ENCODE results near the gene LHFPL4.
"Not testable (repeated sequence)": the region's sequence is repeated elsewhere in the genome, so short reads cannot be mapped to it uniquely, and the experiment has no call there.

LHFPL4 gene

DNA sequence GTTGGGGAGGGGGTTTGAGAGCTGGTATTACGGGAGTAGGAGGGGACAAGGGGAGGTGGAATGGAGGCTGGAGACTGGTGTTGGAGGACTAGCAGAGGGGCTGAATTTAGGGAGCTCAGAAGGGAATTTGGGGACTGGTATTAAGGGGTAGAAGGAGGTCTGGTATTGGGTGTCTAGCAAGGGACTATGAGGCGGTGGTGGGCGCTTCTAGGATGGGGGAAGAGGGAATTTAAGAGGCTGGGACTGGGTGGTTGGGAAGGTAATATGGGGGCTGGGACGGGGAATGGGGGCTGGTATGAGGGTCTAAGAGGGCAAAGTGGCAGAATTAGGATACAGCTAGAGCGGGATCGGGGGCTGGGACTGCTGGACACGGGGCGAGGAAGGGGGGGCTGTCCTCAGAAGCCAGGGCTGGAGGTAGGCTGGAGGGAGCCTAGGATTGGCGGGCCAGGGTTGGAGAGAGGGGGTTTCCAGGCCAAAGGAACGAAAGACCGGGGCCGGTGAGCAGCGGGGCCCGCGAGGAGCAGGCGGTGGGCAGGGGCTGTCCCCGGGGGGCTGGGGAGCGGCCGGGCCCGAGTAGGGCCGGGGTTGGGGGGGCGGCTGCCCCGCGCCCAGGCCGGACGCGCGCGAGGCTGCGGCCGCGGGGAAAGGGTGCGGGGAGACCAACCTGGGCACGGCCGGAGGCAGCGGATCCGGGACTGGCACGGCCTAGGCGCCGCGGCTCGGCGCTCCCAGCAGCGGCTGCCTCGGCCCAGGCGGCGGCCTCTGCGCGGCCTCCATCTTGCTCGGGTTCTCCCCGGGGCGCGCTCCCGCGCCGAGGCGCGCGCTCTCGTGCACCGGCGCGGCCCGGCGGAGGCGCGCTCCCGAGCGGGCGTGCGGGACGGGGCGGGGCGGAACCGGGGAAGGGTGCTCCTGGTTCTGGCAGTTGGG, at the start of gene LHFPL4:
Gene LHFPL4 (minus strand): TSS at position 802 of the 927 bp plus-strand sequence. CDS start 1,143 bp downstream, outside the sequence.
- in situ Hi-C loops (cut with HindIII; ENCODE audit: low sequenced_read_pairs) = no loop called here

DNA sequence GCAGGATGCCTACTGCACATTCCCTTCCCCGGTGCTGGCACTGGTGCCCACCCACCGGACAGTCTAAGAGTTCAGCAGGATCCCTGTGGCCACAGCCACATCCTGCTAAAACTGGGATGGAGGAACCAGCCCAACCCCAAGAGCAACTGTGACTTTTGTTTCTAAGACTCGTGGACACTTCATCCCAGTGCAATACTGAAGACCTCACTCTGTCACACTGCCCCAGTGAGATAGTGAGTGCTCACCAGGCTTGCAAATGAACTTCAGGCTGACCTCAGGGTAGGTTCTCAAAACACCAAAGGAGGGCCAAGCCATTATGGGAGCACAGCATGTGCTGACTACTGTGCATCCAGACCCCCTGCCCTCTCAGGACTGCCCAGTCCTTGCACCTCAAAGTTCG, 49.0 kb upstream of the LHFPL4 start:
- in situ Hi-C loops (cut with HindIII; ENCODE audit: low sequenced_read_pairs) = no loop called here

DNA sequence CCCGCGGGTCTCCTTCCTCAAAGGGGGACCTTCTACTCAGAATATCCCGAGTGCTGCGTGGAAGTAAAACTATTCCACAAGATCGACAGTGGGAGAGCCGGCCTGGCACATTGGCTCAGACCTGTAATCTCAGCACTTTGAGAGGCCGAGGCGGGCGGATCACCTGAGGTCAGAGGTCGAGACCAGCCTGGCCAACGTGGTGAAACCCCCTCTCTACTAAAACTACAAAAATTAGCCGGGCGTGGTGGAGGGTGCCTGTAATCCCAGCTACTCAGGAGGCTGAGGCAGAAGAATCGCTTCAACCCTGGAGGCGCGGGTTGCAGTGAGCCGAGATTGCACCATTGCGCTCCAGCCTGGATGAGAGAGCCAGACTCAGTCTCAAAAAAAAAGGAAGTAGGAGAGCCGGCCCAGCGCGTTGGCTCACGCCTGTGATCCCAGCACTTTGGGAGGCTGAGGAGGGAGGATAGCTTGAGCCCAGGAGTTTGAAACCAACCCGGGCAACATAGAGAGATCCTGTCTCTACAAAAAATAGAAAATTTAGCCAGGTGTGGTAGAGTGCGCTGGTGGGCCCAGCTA, 47.5 kb upstream of the LHFPL4 start:
- in situ Hi-C loops (cut with HindIII; ENCODE audit: low sequenced_read_pairs) = not testable (repeated sequence)

DNA sequence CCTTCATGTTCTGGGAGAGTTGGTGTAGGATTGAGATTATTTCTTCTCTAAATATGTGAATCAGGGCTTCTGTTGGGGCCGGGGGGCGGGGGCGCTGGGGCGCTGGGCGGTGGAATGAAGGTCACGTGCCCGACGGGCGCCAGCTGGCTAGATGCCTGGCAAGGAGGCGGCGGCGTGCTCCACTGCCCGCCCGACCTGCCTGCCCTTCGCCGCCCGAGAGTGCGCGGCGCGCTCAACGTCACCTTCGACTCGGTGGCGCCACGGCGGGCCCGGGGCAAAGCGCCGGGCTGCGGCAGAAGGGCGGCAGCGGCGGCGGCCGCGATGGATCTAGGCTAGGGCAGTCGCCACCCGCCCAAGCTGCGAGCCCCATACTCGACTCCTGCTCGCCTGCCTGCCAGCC, 47.0 kb upstream of the LHFPL4 start:
- in situ Hi-C loops (cut with HindIII; ENCODE audit: low sequenced_read_pairs) = no loop called here

DNA sequence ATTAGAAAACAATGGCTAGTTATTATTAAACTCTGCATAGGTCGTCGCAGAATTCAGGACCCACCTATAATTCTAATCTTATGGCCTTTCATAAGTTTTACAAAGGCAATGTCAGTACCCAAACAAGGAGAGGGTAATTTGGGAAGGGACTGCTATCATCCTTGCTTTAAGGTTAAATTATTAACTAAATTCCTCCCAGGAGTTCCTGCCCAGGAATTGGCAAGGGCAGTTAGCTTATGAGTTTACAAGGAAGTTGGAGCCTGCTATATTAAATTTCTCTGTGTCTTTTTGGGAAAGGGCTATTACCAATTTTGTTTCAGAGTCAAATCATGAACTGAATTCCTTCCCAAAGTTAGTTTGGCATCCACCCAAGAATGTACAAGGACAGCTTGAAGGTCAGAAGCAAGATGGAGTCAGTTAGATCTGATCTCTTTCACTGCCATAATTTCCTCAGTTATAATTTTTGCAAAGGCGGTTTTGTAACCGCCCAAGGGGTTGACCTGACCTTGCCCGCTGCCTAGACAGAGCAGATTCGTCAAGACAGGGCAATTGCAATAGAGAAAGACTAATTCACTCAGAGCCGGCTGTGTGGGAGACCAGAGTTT, 45.3 kb upstream of the LHFPL4 start:
- in situ Hi-C loops (cut with HindIII; ENCODE audit: low sequenced_read_pairs) = no loop called here

DNA sequence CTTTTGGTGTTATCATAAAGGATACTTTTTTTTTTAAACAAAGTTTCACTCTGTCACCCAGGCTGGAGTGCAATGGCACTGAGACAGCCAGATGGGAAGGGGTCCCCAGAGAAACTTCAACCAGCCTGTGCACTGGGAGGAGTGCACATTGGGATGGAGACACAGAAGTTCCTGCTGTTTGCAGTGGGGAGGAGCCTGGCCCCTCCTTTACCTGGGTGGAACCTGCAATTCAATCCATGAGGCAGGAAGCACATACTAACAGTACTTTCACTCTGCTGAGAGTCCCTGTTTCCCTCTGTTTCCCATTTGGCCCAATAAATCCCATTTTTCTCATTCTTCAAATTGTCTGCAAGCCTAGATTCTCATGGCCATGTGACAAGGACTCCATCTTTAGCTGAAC, 42.3 kb upstream of the LHFPL4 start:
- in situ Hi-C loops (cut with HindIII; ENCODE audit: low sequenced_read_pairs) = no loop called here

DNA sequence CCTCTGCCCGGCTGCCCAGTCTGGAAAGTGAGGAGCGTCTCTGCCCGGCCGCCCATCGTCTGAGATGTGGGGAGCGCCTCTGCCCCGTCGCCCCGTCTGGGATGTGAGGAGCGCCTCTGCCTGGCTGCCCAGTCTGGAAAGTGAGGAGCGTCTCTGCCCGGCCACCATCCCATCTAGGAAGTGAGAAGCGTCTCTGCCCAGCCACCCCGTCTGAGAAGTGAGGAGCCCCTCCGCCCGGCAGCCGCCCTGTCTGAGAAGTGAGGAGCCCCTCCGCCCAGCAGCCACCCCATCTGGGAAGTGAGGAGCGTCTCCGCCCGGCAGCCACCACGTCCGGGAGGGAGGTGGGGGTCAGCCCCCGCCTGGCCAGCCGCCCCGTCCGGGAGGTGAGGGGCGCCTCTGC, 38.2 kb upstream of the LHFPL4 start:
- in situ Hi-C loops (cut with HindIII; ENCODE audit: low sequenced_read_pairs) = not testable (repeated sequence)

DNA sequence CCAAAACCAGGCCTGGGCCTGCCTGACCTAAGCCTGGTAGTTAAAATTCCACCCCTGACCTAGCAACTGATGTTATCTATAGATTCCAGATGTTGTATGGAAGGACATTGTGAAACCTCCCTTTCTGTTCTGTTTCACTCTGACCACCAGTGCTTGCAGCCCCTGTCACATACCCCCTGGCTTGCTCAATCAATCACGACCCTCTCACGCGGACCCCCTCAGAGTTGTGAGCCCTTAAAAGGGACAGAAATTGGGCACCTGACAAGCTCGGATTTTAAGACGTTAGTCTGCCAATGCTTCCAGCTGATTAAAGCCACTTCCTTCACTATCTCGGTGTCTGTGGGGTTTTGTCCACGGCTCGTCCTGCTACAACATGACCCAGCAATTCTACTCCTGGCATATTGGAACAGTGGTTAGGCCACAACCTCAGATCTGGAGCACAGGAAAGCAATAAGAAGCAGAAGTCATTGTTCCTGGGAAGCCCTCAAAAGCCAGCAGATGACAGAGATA, 36.7 kb upstream of the LHFPL4 start:
- in situ Hi-C loops (cut with HindIII; ENCODE audit: low sequenced_read_pairs) = no loop called here

DNA sequence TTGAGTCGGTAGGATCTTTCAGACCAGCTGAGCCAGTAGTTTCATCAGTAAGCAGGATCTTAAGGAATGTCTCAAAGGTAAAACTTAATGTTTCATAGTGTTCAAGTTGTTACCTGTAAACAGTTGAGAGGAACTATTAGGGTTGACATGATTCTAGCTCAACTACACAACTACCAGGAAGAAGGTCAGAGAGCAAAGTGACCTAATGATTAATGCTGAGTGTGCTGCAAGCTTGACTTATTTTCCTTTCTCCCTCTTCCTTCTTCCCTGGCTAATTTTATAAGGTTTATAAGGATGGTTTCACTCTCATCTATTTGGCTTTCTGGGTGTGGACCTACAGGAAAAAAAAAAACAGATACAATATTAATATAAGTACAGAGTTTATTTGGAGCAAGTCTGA, 30.2 kb upstream of the LHFPL4 start:
- in situ Hi-C loops (cut with HindIII; ENCODE audit: low sequenced_read_pairs) = no loop called here

DNA sequence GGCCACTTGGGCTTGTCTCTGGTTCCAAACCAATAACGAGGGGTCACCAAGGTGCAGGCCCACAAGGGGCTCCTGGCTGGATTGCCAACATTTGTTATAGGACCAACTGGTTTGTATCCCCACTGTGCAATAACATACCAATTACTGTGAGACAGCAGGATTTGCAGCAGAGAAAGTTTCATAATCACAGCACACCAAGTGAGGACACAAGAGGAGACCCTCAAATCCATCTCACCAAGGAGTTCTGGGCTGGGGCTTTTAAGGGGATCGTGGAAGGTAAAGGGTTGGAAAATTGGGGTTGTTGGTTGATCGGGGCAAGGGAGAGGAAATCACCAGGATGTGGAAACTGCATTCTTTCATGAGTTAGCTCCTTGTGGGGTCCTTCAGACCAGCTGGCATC, 29.7 kb upstream of the LHFPL4 start:
- in situ Hi-C loops (cut with HindIII; ENCODE audit: low sequenced_read_pairs) = no loop called here

DNA sequence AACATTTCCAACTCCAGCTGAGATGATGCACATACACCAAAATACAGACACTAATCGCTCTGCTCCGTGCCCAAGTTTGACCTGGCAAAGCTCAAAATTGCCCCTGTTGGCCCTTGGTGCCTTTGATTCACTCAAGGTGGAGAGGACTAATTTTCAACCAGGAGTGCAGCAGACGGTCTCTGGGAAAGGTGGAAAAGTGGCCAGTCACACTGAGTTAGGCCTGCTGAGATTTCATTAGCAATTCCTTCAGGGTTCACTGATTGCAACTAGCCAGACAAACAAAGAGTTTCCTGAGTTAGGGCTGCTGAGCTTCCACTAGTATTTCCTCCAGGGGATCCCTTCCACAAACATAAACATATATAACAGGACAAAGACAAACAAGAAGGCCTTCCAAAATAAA, 28.7 kb upstream of the LHFPL4 start:
- in situ Hi-C loops (cut with HindIII; ENCODE audit: low sequenced_read_pairs) = no loop called here

DNA sequence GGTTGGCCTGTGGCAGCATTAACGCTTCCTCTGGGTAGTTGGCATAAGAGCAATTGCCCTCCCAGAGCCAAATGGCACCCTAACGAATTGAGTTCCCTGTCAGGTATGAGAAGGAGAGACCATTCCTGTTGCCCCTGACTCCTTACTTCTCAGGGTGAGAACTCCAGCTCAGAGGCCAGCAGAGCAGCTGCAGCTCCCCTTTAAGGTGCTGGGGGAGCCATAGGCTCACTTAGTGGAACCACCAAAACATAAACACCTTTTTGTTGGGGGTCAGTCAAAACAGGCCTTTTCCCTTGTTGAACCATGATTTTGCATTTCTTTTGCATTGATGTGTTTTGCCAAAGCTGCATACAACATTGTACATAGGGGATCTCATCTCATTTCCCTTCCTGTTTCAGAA, 28.1 kb upstream of the LHFPL4 start:
- in situ Hi-C loops (cut with HindIII; ENCODE audit: low sequenced_read_pairs) = no loop called here

DNA sequence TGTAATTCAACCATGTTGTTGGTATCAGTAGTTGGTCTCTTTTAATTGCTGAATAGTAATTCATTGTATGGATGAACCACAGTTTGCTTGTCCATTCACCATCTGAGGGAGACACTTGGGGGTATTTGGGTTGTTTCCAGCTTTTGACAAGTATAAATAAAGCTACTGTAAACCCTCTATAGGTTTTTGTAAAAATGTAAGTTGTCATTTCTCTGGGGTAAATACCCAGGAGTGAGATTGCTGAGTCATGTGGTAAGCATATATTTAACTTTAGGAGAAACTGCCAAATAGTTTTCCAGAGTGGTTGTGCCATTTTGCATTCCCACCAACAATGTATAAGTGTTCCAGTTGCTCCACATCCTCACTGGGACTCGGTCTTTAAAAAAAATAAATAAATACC, 15.4 kb upstream of the LHFPL4 start:
- in situ Hi-C loops (cut with HindIII; ENCODE audit: low sequenced_read_pairs) = no loop called here

DNA sequence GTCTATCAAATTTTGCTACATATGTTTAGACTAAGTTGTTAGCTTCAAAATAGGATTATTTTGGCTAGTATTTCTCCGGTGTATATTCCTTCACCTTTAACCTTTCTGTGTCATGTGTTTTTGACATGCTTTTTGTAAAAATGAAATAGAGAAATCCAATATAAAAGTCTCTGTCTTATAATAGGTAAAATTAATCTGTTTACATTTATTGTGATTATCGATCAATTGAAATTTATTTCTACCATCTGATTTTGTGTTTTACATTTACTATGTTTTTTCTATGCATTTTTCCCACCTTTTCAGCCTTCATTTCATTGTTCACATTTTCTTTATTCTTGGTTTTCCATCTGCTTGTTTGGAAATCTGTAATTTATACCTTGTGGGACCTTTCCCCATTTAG, 11.7 kb upstream of the LHFPL4 start:
- in situ Hi-C loops (cut with HindIII; ENCODE audit: low sequenced_read_pairs) = no loop called here

DNA sequence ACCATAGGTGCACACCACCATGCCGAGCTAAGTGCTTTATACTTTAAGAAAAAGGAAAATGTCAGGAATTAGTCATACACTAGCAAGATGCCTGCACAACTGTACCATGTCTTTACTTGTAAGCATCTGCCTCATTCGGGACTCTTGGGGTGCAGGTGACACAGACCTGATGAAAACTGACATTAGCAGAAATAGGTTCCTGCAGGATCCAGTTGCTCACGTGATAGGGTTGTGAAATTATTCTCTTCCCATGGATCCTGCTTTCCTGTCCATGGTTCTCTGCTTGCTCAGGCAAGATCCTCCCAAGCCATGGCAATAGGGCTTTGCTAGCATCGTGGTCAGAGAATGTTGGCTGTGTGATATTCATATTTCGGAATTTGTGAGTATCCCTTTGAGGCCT, 10.2 kb upstream of the LHFPL4 start:
- in situ Hi-C loops (cut with HindIII; ENCODE audit: low sequenced_read_pairs) = no loop called here

DNA sequence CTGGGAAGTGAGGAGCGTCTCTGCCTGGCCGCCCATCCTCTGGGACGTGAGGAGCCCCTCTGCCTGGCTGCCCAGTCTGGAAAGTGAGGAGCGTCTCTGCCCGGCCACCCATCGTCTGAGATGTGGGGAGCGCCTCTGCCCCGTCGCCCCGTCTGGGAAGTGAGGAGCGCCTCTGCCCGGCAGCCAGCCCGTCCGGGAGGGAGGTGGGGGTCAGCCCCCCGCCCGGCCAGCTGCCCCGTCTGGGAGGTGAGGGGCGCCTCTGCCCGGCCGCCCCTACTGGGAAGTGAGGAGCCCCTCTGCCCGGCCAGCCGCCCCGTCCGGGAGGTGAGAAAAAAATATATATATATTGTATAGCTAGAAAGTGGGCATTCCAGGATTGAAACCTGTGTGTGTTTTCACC, 6.4 kb upstream of the LHFPL4 start:
- in situ Hi-C loops (cut with HindIII; ENCODE audit: low sequenced_read_pairs) = not testable (repeated sequence)

DNA sequence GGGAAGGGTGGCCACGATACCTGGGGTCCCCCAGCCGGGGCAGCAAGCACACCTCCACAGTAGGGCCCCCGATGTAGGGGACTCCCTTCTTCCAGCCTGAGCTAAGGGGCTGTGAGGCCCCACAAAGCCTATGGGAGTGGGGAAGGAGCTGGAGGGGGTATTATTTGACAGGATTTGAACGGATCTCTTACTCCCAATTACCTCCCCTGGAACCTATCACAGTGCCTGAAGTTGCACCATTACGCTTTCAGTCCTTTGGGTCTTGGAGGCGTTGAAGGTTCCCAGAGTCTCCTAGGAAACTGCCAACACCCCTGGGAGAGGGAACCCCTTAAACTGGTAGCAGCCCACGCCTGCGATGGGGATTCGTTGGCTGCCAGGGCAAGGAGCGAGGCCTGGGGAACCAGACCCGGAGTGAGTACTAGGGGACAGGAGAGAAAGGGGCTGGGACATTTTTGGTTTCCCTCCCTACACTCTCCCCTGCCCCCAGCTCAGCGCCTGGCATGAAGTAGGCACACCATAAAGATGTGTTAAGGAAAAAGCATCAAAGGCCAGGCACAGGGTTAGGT, 409 bp upstream of the LHFPL4 start:
- in situ Hi-C loops (cut with HindIII; ENCODE audit: low sequenced_read_pairs) = no loop called here

DNA sequence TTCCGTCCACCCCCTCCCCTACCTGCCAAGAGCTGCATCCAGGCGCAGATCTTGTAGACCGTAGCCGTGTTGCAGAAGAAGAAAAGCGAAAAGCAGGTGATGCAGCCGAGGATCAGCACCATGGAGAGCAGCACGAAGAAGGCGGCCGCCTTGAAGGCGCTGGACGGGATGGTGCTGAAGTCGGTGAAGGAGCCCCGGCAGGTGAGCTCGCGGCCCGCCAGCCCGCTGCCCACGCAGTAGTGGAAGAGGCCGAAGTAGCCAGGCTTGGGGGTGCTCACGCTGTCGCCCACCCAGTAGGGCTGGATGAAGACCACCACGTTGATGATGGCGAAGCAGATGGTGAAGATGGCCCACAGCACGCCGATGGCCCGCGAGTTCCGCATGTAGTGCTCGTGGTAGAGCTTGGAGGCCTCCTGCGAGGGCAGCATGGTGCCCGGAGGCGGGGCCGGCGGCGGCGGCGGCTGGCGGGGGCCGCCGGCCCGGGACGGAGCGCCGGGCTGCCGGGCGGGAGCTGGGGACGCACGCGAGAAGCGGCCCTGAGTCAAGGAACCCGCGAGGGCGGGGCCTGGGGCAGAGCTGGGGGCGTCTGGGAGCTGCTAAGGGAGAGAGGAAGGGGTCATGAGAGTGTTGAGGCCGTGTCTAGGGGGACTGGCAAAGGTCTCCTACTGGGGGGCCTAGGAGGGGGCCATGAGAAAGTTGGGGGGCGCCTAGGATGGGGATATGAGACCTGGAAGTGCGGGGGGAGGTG, 1.2 kb downstream of the LHFPL4 start:
- in situ Hi-C loops (cut with HindIII; ENCODE audit: low sequenced_read_pairs) = no loop called here

DNA sequence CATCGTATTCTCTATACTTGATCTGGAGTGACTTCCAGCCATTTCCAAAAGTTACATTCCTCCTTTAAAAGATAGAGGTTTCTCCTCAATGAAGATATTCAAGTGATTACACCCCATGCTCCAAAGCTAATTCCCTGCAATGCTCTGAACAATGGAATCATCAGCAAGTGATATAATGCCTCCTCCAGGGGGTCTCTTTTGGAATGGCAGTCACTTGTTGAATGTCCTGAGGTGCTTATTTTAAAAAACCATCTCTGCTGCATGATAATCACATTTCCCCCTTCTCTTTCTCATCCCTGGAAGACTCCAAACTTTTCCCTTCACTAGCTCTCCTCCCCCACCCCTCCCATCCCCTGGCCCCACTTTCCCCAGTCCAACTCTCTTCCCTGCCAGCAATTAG, 2.6 kb downstream of the LHFPL4 start:
- in situ Hi-C loops (cut with HindIII; ENCODE audit: low sequenced_read_pairs) = no loop called here

DNA sequence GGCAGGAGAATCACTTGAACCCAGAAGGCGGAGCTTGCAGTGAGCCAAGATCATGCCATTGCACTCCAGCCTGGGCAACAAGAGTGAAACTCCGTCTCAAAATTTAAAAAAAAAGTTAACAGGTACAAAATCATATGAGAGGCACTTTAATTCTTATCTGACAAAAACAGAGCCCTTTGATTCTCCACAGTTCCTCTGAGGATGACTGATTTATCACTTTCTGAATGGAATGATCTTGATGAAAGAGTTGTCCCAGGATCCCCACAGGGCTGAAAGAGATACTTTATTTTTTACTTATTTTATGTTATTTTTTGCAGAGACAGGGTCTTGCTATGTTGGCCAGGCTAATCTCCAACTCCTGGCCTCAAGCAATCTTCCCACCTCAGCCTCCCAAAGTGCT, 4.0 kb downstream of the LHFPL4 start:
- in situ Hi-C loops (cut with HindIII; ENCODE audit: low sequenced_read_pairs) = no loop called here

DNA sequence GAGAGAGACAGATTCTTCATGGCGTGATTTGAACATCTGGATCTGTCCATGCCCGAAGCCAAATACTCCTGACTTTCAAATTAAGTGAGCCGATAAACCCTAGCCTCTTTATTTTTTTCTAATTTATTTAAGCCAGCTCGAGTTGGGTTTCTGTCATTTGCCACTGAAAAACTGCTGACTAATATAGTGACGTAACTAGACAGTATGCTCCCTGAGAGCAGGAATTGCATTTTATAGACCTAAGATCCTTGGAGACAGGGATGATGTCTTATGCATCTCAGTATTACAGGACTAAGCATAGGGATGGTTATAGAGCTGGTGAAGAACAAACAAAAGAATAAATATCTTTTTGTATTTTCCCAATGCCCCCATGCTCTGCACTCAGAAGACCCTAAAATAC, 4.6 kb downstream of the LHFPL4 start:
- in situ Hi-C loops (cut with HindIII; ENCODE audit: low sequenced_read_pairs) = no loop called here
